Measurements from ENCODE around the gene PHF1.

Gene PHF1

DNA sequence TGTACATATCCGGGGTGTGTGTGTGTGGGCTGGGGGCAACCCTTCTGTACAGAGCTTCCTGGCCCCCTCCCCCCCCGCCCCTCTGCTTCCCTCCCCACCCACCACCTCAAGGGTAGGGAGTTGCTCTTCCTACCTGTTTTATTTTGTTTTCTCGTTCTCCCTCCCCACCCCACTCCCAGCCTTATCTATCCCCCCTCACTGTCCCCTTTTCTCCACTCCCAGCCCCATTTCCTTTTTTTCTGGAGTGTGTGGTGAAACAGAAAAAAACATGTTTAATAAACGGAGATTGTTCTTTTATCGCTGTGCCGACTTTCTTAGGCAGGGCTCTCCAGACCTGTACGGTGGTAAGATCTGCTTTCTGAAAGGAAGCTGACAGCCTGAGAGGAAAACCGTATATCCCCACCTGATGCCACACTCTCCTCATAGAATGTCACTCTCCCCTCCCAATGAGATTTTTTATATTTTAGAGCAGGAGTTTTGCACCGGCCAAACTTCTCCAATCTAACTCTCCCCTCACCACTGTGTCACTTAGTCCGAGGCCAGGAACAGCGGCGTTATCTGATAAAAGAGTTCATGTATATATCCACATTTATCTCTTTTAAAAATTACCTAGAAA is 42.7 kb downstream of the PHF1 start:
- no peak for DNase-seq (ENCODE audit: low read depth in 2 of 3, low spot score in 1 of 3)

DNA sequence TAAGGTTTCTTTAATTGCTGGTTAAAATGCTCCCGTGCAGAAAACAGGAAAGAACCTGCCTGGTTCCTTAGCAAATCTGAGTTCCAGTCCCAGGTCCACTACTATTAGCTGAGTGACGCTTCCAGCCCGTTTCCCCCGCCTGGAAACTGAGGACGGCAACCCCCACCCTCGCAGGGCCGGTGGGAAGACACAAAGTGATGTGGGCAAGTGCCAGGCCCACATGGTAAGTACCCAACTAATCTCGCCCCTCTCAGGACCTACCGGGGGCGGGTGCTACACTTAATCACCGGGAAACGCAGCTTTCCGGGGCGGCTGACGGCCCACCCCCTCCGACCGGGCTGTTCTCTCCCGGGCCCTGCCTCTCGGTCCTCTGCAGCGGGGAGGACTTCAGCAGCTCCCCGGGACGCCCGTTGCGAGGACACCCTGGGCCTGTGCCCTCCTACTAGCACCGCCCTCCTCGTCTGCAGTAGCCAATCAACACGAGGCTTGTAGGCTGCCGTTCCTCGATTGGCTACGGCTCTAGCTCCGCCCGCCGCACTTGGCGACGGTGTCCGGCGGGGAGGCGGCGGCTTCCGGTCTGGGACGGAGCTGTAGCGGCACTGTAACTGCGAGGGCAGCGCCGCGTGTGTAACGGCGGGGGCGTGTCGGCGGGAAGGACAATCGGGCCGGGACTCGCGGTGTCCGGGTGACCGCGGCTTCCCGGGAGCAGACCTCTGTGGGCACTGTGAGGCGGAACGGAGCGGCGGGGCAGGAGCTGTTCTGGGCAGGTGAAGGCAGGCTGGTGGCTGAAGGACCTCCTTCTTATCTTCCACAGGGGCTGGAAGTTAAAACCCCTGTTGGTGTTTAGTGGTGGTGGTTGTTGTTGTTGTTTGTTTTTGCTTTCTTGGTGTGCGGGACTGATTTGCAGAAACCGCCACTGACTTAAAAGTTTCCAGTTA is 43.5 kb downstream of the PHF1 start, which contains the start of gene ZBTB9:
ZBTB9 (plus strand) TSS at position 568 of the 938 bp plus-strand sequence. CDS start 525 bp downstream, outside the sequence.
- peak; percentile 89 to 94 (median 92) for DNase-seq (ENCODE audit: low read depth in 2 of 3, low spot score in 1 of 3)

GRCh38 chr6:33455051-33455450 is 44.2 kb downstream of the PHF1 start:
- no peak for DNase-seq (ENCODE audit: low read depth in 2 of 3, low spot score in 1 of 3)

- no peak for DNase-seq (ENCODE audit: low read depth in 2 of 3, low spot score in 1 of 3)
These were observed 45.3 kb downstream of the PHF1 start for GRCh38 chr6:33456156-33456555.

DNA sequence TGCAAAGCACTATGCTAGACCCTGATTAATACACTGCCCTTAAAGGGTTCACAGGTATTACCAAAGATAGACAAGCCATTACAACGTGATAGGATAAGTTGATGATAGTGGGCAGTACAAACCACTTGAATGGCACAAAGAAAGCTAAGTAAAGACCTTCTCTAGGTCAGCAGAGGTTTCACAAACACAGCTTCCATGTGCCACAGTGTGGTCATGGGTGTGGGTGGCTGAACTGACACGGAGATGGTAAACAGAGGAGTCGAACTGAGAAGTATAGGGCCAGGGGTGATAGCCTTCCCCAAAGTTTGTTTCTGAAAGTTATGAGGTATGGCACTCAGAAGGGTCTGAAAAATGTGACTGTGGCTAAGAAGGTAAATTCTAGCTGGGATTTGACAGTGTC is 47.9 kb downstream of the PHF1 start:
- DNase-seq (ENCODE audit: low read depth in 2 of 3, low spot score in 1 of 3): no peak

DNA sequence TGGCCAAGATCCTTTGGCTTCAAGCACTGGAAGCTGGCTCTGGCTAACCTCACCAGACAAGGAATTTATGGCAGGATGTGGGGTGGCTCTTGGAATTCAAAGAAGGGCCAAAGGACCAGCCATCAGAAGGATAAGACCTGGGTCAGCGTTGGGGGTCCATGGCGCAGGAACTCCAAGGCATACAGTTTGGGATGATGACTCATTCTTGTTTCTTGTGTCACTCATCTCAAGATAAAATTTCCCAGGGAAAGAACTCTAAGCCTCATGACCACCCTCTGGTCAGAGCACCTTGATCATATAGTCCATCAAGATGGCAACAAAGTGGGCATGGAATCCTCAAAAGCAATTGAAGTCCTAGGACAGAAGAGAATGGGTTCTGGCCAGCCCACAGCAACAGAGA is 48.4 kb downstream of the PHF1 start:
- no peak for DNase-seq (ENCODE audit: low read depth in 2 of 3, low spot score in 1 of 3)

Measured in stimulated activated CD4-positive, alpha-beta T cell treated with anti-CD3 and anti-CD28 coated beads, Interleukin-12 subunit alpha, Interleukin-12 subunit beta, amount 100 ng/mL, for 48 hours (primary cell).